22Rv1 (cell line): ENCODE data around the gene JTB.
A peak's percentile ranks its signal among the peaks of the same experiment; 100 is the strongest.

Source experiments
- ZFX ChIP-seq: fragments of 450-650 bp; IDR thresholded peaks from 2 replicates; pipeline ENCODE4 v1.6.1; 2017; ENCODE audit warnings: antibody characterized with exemption, borderline replicate concordance
- TF ChIP-seq, protein P1 (sequence below): fragments of 450-650 bp; IDR thresholded peaks from 2 replicates; pipeline ENCODE4 v1.5.1; 2017; ENCODE audit warnings: mild to moderate bottlenecking

DNA sequence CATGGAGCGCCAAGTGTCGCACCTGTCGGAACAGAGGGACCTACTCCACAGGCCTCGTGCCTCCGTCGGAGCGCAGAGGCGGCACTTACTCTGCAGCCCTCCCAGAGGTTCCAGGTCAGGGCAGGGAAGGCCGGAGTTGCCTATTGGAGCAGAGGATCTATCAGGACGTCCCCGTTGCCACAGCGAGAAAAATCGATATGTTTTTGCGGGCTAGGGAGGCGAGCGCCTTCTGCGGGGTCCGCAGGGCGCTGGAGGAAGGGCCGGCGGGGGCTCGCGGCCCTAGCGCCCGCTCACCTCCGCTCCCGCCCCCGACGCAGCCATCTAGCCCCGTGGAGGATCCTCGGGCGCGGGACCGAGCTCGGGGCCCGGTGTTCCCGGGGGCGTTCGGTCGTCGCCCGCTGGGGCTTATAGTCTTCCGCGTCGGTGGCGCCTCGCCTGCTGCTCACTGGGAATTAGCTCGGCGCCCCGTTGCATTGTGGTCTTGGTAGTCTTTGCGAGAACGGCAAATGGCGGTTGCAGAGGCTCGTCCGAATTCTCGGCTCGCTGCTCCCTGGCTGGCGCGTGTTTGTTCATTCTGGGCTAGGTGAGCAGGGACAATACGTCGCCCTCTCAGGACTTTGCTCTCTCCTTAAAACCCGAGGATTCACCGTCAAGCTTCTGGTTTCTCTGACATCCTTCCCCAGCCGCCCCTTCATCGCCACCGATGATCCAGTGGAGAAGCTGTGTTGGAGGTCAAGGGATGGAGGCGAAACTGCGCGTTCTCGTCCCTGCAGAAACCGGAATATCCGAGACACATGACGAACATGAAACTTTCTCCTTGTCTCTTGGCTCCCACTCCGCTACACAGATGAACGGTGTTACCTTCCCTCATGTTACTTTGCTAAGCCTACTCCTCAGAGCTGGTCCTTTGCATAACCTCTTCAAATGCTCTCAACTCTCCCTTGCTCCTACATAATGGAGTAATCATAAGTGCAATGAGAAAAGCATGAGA, at the start of gene JTB:
- TF ChIP-seq, protein P1, sequence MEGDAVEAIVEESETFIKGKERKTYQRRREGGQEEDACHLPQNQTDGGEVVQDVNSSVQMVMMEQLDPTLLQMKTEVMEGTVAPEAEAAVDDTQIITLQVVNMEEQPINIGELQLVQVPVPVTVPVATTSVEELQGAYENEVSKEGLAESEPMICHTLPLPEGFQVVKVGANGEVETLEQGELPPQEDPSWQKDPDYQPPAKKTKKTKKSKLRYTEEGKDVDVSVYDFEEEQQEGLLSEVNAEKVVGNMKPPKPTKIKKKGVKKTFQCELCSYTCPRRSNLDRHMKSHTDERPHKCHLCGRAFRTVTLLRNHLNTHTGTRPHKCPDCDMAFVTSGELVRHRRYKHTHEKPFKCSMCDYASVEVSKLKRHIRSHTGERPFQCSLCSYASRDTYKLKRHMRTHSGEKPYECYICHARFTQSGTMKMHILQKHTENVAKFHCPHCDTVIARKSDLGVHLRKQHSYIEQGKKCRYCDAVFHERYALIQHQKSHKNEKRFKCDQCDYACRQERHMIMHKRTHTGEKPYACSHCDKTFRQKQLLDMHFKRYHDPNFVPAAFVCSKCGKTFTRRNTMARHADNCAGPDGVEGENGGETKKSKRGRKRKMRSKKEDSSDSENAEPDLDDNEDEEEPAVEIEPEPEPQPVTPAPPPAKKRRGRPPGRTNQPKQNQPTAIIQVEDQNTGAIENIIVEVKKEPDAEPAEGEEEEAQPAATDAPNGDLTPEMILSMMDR, result peak; percentile 15; the same call in 1 of the 2 replicates
- no peak for TF ChIP-seq ZFX
